ENCODE results near the gene ALDOA. TPM values are rescaled to one million over a fixed set of nuclear protein-coding genes. Genes with fewer than 3 reads are reported as not detected.

Gene ALDOA
- total RNA-seq, 2 donors from 2014 or later = 306 to 384 TPM

GRCh38 chr16:30046588-30046987 lies 19.0 kb upstream of the ALDOA start:
- Histone ChIP-seq H3K4me1 (no peaks in the 10 kb centered on the region), H3K4me3 (no peak overlapping the region), H3K27ac (no peak overlapping the region), H3K36me3 (replicated peaks in 1 of 2; ENCODE audit: insufficient read depth in 1 of 2, low read depth in 2 of 2) (no peaks in the 10 kb centered on the region), H3K27me3 (no peaks in the 10 kb centered on the region), H3K9me3 (no peaks in the 10 kb centered on the region)
- no peak for TF ChIP-seq POLR2A (IDR thresholded peaks at IDR 0.05)
- TF ChIP-seq CTCF (IDR thresholded peaks at IDR 0.05) = no peak
- DNase-seq = no peak
- intact Hi-C loops (cut with DNase I) = loop anchor here (10.0 kb wide), 1 partner anchor 578 kb away; no protein-coding TSS in a partner anchor
- WGBS, 2 donors = 89 to 100% methylated on average over 1 of the region's 1 CpG
- ATAC-seq = no peak

- H3K4me1 ChIP-seq = peaks cover 17% of the 10 kb centered on the region
- TF ChIP-seq POLR2A (IDR thresholded peaks at IDR 0.05) (no peak), CTCF (IDR thresholded peaks at IDR 0.05) (no peak)
- no peak for ATAC-seq
- H3K27me3 ChIP-seq = no peaks in the 10 kb centered on the region
- H3K4me3 ChIP-seq = no peak overlapping the region
- WGBS, 2 donors = 91 to 93% methylated on average over 7 to 8 of the region's 8 CpGs
- no peaks in the 10 kb centered on the region for H3K9me3 ChIP-seq
- H3K36me3 ChIP-seq (replicated peaks in 1 of 2; ENCODE audit: insufficient read depth in 1 of 2, low read depth in 2 of 2) = no peaks in the 10 kb centered on the region
- intact Hi-C loops (cut with DNase I) = loop anchor here (10.0 kb wide), 1 partner anchor 575 kb away; no protein-coding TSS in a partner anchor
- DNase-seq = no peak
- H3K27ac ChIP-seq = no peak overlapping the region
Observed at GRCh38 chr16:30049871-30050270, 15.7 kb upstream of the ALDOA start.

GRCh38 chr16:30051518-30051917 lies 14.0 kb upstream of the ALDOA start:
- H3K27me3 ChIP-seq = no peaks in the 10 kb centered on the region
- no peaks in the 10 kb centered on the region for H3K36me3 ChIP-seq (replicated peaks in 1 of 2; ENCODE audit: insufficient read depth in 1 of 2, low read depth in 2 of 2)
- ATAC-seq = no peak
- no peak overlapping the region for H3K27ac ChIP-seq
- no peak overlapping the region for H3K4me3 ChIP-seq
- WGBS, 2 donors = 81 to 85% methylated on average over 3 of the region's 3 CpGs
- TF ChIP-seq POLR2A (IDR thresholded peaks at IDR 0.05) = no peak
- TF ChIP-seq CTCF (IDR thresholded peaks at IDR 0.05) = no peak
- intact Hi-C loops (cut with DNase I) = no loop called here
- H3K9me3 ChIP-seq = no peaks in the 10 kb centered on the region
- peaks cover 29% of the 10 kb centered on the region for H3K4me1 ChIP-seq
- DNase-seq = no peak

- peak overlapping the region in 1 of 2 donors; percentile 39 for H3K4me3 ChIP-seq
- H3K27ac ChIP-seq = peak overlapping the region in 2 of 4 donors; percentile 50 to 60
- TF ChIP-seq CTCF (IDR thresholded peaks at IDR 0.05) = peak in 1 of 7 experiments; percentile 20
- TF ChIP-seq POLR2A (IDR thresholded peaks at IDR 0.05) = peak in 2 of 3 donors; percentile 8 to 15
- no peaks in the 10 kb centered on the region for H3K27me3 ChIP-seq
- H3K9me3 ChIP-seq = no peaks in the 10 kb centered on the region
- 4 to 21% methylated on average over 12 to 58 of the region's 58 CpGs for WGBS, 2 donors
- H3K4me1 ChIP-seq = peaks cover 29% of the 10 kb centered on the region
- no peaks in the 10 kb centered on the region for H3K36me3 ChIP-seq (replicated peaks in 1 of 2; ENCODE audit: insufficient read depth in 1 of 2, low read depth in 2 of 2)
- peak; percentile 93 to 97 (median 96) for DNase-seq
- ATAC-seq = peak; percentile 86
- intact Hi-C loops (cut with DNase I) = no loop called here
Observed at GRCh38 chr16:30052671-30053372, 12.7 kb upstream of the ALDOA start.
